Spleen (tissue), 7 donors: ENCODE measurements around the gene GLP2R.

Experiments used
- CTCF ChIP-seq, 11 experiments: fragments of 200-600 bp in 7 of 11; fragments of 450-650 bp in 4 of 11; sonication (generic) in 4 of 11; IDR thresholded peaks in 8 of 11; conservative IDR thresholded peaks in 3 of 11; 1 replicate in 7 of 11; 2 replicates in 4 of 11; pipeline versions ENCODE4 v1.4.0 to v1.8.0; 2016 to 2021; ENCODE audit warnings: antibody characterized with exemption in 11 of 11, inconsistent platforms in 4 of 11, mild to moderate bottlenecking in 1 of 11
- POLR2A ChIP-seq, 3 donors: fragments of 450-650 bp; IDR thresholded peaks; one replicate each; pipeline ENCODE4 v1.5.1; 2017; ENCODE audit warnings: antibody characterized with exemption in 3 of 3, mild to moderate bottlenecking in 1 of 3
- POLR2AphosphoS5 ChIP-seq, 3 donors: sonication (generic); formaldehyde crosslinking; IDR thresholded peaks; one replicate each; pipeline ENCODE4 v1.5.1; 2017; ENCODE audit warnings: antibody characterized with exemption in 3 of 3
- donor health status: DM: no; HTN: no; CAD: no; lungs with moderate emphysema.
- donor health status: DM: no; HTN: no; CAD: no.
- donor health status: DM: no; HTN: no; CAD: no.

- no peak for TF ChIP-seq CTCF (IDR thresholded peaks at IDR 0.05 in 8 of 11, conservative IDR thresholded peaks at IDR 0.05 in 3 of 11)
- TF ChIP-seq POLR2A (IDR thresholded peaks at IDR 0.05), result no peak
- TF ChIP-seq POLR2AphosphoS5 (IDR thresholded peaks at IDR 0.05), result no peak
Observed at GRCh38 chr17:9878786-9879525, 53.2 kb downstream of the GLP2R start.
